ENCODE data around the gene EEA1.
"Not testable (repeated sequence)": the region's sequence is repeated elsewhere in the genome, so short reads cannot be mapped to it uniquely, and the experiment has no call there.

- TF ChIP-seq POLR2A, CTCF (IDR thresholded peaks at IDR 0.05): not testable (repeated sequence)
These were observed 179.4 kb downstream of the EEA1 start for GRCh38 chr12:92749691-92750090.
